ENCODE results near the gene CDK1. TPM values are rescaled to one million over a fixed set of nuclear protein-coding genes. Genes with fewer than 3 reads are reported as not detected.

The CDK1 gene
- total and polyA plus RNA-seq, 2 donors (not counting 1 experiment from before 2014, with no cell fraction given): 0.54 to 0.71 TPM

DNA sequence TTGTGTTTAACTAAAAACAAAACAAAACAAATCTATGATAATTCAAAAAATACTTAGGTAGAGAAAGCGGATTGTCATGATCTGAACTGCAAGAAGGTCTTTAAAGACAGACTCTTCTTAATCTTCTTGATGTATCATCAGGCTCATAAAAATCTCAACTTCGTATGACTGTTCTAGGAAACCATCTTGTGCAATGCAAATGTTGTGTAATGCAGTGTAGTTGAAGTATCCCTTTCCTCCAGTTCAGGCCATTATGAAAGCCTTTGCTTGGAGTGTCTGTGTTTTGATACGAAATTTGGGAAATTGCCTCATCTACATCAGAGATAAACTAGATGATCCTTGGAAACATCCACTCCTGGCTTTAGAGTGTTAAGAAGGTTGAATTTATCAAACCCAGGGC is 30.9 kb downstream of the CDK1 start:
- Histone ChIP-seq H3K4me1 (ENCODE audit: control insufficient read depth in 2 of 2, insufficient read depth in 2 of 2, low read length in 2 of 2) (no peaks in the 10 kb centered on the region), H3K36me3 (replicated peaks in 1 of 2; ENCODE audit: control extremely low read depth in 1 of 2, control insufficient read depth in 1 of 2, extremely low read depth in 1 of 2, insufficient read depth in 2 of 2, low read length in 1 of 2) (no peaks in the 10 kb centered on the region), H3K27ac (ENCODE audit: low read length in 2 of 2) (no peak overlapping the region), H2AFZ (ENCODE audit: insufficient read depth, low read depth, low read length, poor library complexity, severe bottlenecking) (no peak overlapping the region), H3K79me2 (ENCODE audit: control insufficient read depth, insufficient read depth, low read length) (no peaks in the 10 kb centered on the region), H3K9ac (ENCODE audit: low read length) (no peak overlapping the region), H4K20me1 (ENCODE audit: control insufficient read depth, insufficient read depth, low read length, poor library complexity, severe bottlenecking) (no peaks in the 10 kb centered on the region), H3K27me3 (replicated peaks in 1 of 4; ENCODE audit: control extremely low read depth in 1 of 4, control insufficient read depth in 3 of 4, insufficient read depth in 4 of 4, low read length in 3 of 4) (no peaks in the 10 kb centered on the region), H3K4me2 (replicated peaks; ENCODE audit: low read depth, low read length, poor library complexity, severe bottlenecking) (no peak overlapping the region), H3K9me3 (ENCODE audit: control extremely low read depth in 1 of 3, control insufficient read depth in 2 of 3, insufficient read depth in 1 of 3, low read length in 2 of 3) (no peaks in the 10 kb centered on the region), H3K4me3 (ENCODE audit: control extremely low read depth in 1 of 5, extremely low read depth in 1 of 5, insufficient read depth in 1 of 5, low read depth in 2 of 5, low read length in 4 of 5) (no peak overlapping the region)
- DNase-seq (no peak), ATAC-seq (ENCODE audit: low read depth) (no peak)
- Mint-ChIP-seq H3K4me3 (no peak overlapping the region), H3K27ac (no peak overlapping the region), H3K4me1 (no peaks in the 10 kb centered on the region), H3K27me3 (no peaks in the 10 kb centered on the region), H3K9me3 (ENCODE audit: insufficient read depth) (no peaks in the 10 kb centered on the region)
- TF ChIP-seq, protein P1, sequence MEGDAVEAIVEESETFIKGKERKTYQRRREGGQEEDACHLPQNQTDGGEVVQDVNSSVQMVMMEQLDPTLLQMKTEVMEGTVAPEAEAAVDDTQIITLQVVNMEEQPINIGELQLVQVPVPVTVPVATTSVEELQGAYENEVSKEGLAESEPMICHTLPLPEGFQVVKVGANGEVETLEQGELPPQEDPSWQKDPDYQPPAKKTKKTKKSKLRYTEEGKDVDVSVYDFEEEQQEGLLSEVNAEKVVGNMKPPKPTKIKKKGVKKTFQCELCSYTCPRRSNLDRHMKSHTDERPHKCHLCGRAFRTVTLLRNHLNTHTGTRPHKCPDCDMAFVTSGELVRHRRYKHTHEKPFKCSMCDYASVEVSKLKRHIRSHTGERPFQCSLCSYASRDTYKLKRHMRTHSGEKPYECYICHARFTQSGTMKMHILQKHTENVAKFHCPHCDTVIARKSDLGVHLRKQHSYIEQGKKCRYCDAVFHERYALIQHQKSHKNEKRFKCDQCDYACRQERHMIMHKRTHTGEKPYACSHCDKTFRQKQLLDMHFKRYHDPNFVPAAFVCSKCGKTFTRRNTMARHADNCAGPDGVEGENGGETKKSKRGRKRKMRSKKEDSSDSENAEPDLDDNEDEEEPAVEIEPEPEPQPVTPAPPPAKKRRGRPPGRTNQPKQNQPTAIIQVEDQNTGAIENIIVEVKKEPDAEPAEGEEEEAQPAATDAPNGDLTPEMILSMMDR (IDR thresholded peaks at IDR 0.05): no peak
- TF ChIP-seq EZH2 (IDR thresholded peaks at IDR 0.05; ENCODE audit: borderline replicate concordance, insufficient read depth, low read depth, low read length, poor library complexity, severe bottlenecking): no peak
- 100% methylated on average over 1 of the region's 3 CpGs for WGBS (ENCODE audit: insufficient coverage)
- ChIA-PET POLR2A (no interaction called here), CTCF (no interaction called here)
- intact Hi-C loops (cut with micrococcal nuclease): no loop called here

DNA sequence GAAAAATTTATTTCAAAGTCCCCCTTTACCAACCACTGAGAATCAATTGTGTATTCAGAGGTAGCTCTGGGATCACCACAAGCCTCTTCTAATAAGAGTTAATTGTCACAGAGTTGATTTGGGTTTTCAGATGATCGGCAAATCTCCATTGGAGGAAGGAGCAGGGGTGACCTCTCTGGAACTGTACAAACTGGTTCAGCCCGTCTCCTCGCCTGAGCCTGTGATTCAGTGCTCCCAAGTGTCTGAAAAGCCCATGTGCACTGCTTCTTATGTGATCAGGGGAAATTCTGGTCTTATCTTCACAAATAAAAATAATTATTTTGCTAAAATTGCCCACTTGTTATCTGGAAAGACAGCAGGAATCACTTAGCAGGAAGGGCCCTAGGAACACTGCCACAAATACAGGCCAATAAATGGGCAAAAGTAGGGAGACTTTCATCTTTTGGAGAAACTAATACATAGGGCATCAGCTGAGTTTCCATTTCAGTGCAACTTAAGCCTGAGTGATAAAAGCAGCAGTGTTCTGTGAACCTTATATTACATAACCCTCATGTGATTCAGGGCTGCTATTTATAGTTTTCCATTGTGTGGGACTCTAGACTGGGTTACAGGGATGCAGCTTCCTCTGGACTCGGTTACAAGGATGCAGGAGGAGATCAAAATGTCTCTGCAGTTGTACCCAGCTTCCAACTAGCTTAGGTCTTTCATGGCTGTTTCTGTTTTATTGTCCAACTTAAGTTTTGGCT is 32.3 kb downstream of the CDK1 start:
- ChIA-PET POLR2A (no interaction called here), CTCF (interaction anchor here (0.6 kb wide), 1 partner anchor 9 kb away, joined by 4 read pairs; no protein-coding TSS in a partner anchor)
- Histone ChIP-seq H3K4me3 (ENCODE audit: control extremely low read depth in 1 of 5, extremely low read depth in 1 of 5, insufficient read depth in 1 of 5, low read depth in 2 of 5, low read length in 4 of 5) (no peak overlapping the region), H3K9me3 (ENCODE audit: control extremely low read depth in 1 of 3, control insufficient read depth in 2 of 3, insufficient read depth in 1 of 3, low read length in 2 of 3) (no peaks in the 10 kb centered on the region), H3K27ac (ENCODE audit: low read length in 2 of 2) (no peak overlapping the region), H3K4me1 (ENCODE audit: control insufficient read depth in 2 of 2, insufficient read depth in 2 of 2, low read length in 2 of 2) (no peaks in the 10 kb centered on the region), H2AFZ (ENCODE audit: insufficient read depth, low read depth, low read length, poor library complexity, severe bottlenecking) (no peak overlapping the region), H3K27me3 (replicated peaks in 1 of 4; ENCODE audit: control extremely low read depth in 1 of 4, control insufficient read depth in 3 of 4, insufficient read depth in 4 of 4, low read length in 3 of 4) (no peaks in the 10 kb centered on the region), H3K9ac (ENCODE audit: low read length) (no peak overlapping the region), H3K36me3 (replicated peaks in 1 of 2; ENCODE audit: control extremely low read depth in 1 of 2, control insufficient read depth in 1 of 2, extremely low read depth in 1 of 2, insufficient read depth in 2 of 2, low read length in 1 of 2) (no peaks in the 10 kb centered on the region), H4K20me1 (ENCODE audit: control insufficient read depth, insufficient read depth, low read length, poor library complexity, severe bottlenecking) (no peaks in the 10 kb centered on the region), H3K79me2 (ENCODE audit: control insufficient read depth, insufficient read depth, low read length) (no peaks in the 10 kb centered on the region), H3K4me2 (replicated peaks; ENCODE audit: low read depth, low read length, poor library complexity, severe bottlenecking) (no peak overlapping the region)
- no peak for ATAC-seq (ENCODE audit: low read depth)
- Mint-ChIP-seq H3K27me3 (no peaks in the 10 kb centered on the region), H3K4me3 (no peak overlapping the region), H3K9me3 (ENCODE audit: insufficient read depth) (no peaks in the 10 kb centered on the region), H3K27ac (no peak overlapping the region), H3K4me1 (no peaks in the 10 kb centered on the region)
- 80% methylated on average over 1 of the region's 4 CpGs for WGBS (ENCODE audit: insufficient coverage)
- TF ChIP-seq EZH2 (IDR thresholded peaks at IDR 0.05; ENCODE audit: borderline replicate concordance, insufficient read depth, low read depth, low read length, poor library complexity, severe bottlenecking): no peak
- TF ChIP-seq, protein P1 (IDR thresholded peaks at IDR 0.05): no peak
- DNase-seq: no peak
- intact Hi-C loops (cut with micrococcal nuclease): loop anchor here (10.0 kb wide), 2 partner anchors 324 to 1434 kb away; no protein-coding TSS in a partner anchor

Measured in B cell (primary cell).